Left lung (tissue), 10 donors: Measurements from ENCODE around the gene TXNDC11. TPM values are rescaled to one million over a fixed set of nuclear protein-coding genes. Genes with fewer than 3 reads are reported as not detected.

Experiments
- ATAC-seq: fragments of 200-7000 bp; cut with Tn5 transposase; one replicate; pipeline ENCODE4 v1.9.1; 2020; ENCODE audit warnings: moderate library complexity
- DNase-seq, 4 donors: peaks; one replicate each; pipeline ENCODE4 v3.0.0-alpha.2; 2013 to 2020
- H3K27ac ChIP-seq, 2 donors: fragments of 200-600 bp; sonication (generic) in 1 of 2; one replicate each; pipeline versions ENCODE4 v1.5.0 to v1.8.0; 2020 to 2021
- H3K27me3 ChIP-seq, 2 donors: fragments of 200-600 bp; sonication (generic) in 1 of 2; one replicate each; pipeline versions ENCODE4 v1.5.0 to v1.8.0; 2020 to 2021
- H3K36me3 ChIP-seq, 2 donors: fragments of 200-600 bp; sonication (generic) in 1 of 2; one replicate each; pipeline versions ENCODE4 v1.5.0 to v1.8.0; 2020 to 2021
- H3K4me1 ChIP-seq, 2 donors: fragments of 200-600 bp; one replicate each; pipeline ENCODE4 v1.8.0; 2021
- H3K4me3 ChIP-seq, 2 donors: fragments of 200-600 bp; sonication (generic) in 1 of 2; one replicate each; pipeline versions ENCODE4 v1.5.0 to v1.8.0; 2020 to 2021; ENCODE audit warnings: mild to moderate bottlenecking in 1 of 2
- H3K9me3 ChIP-seq, 2 donors: fragments of 200-600 bp; sonication (generic) in 1 of 2; one replicate each; pipeline versions ENCODE4 v1.5.0 to v1.8.0; 2020 to 2021
- CTCF ChIP-seq, 2 donors: fragments of 200-600 bp; sonication (generic) in 1 of 2; IDR thresholded peaks; one replicate each; pipeline versions ENCODE4 v1.5.0 to v1.8.0; 2021; ENCODE audit warnings: antibody characterized with exemption in 2 of 2
- intact Hi-C, 2 donors: fragments of 100-400 bp; cut with DNase I; formaldehyde crosslinking; loops; one replicate each; pipeline versions ENCODE4 v1.11.2 to v1.14.2; 2022
- polyA plus RNA-seq, 6 donors: library from polyadenylated mRNA; unstranded; fragments of 120-200 nt; gene quantifications; one replicate each; pipeline ENCODE4 v1.2.1, GENCODE V29; 2013; ENCODE audit not compliant: insufficient read length in 6 of 6
- total RNA-seq, 2 donors: library from RNA; stranded (reverse); fragmentation: NEBNext Ultra II Directional; extraction: Animal tissue kit (Norgen Biotek cat#: 25700); gene quantifications; one replicate each; pipeline ENCODE4 v1.2.1, GENCODE V29; 2021
- donor health status: DM: no; HTN: yes; CAD: no.
- donor health status: DM: no; HTN: no; CAD: no.

The TXNDC11 gene
- total and polyA plus RNA-seq, 8 donors, result 33.9 to 76.8 (median 38.2) TPM

GRCh38 chr16:11719171-11719570, 23.5 kb downstream of the TXNDC11 start:
- H3K9me3 ChIP-seq, result no peaks in the 10 kb centered on the region
- peaks cover 0 to 78% of the 10 kb centered on the region in 2 donors for H3K36me3 ChIP-seq
- intact Hi-C loops, result loop anchor here in 1 of 2 donors (5.0 kb wide), 2 partner anchors 312 to 327 kb away; no protein-coding TSS in a partner anchor
- no peaks in the 10 kb centered on the region for H3K27me3 ChIP-seq
- no peak overlapping the region for H3K27ac ChIP-seq
- TF ChIP-seq CTCF (IDR thresholded peaks at IDR 0.05), result no peak
- no peak for ATAC-seq
- DNase-seq, result no peak
- H3K4me3 ChIP-seq, result no peak overlapping the region
- peaks cover 4 to 32% of the 10 kb centered on the region in 2 donors for H3K4me1 ChIP-seq

GRCh38 chr16:11717811-11718210, 24.8 kb downstream of the TXNDC11 start:
- DNase-seq, result no peak
- Histone ChIP-seq H3K36me3 (peaks cover 0 to 79% of the 10 kb centered on the region in 2 donors), H3K4me3 (no peak overlapping the region), H3K9me3 (no peaks in the 10 kb centered on the region), H3K27me3 (no peaks in the 10 kb centered on the region), H3K27ac (no peak overlapping the region), H3K4me1 (peaks cover 0 to 29% of the 10 kb centered on the region in 2 donors)
- intact Hi-C loops, result loop anchor here in 1 of 2 donors (5.0 kb wide), 2 partner anchors 311 to 326 kb away; no protein-coding TSS in a partner anchor
- no peak for TF ChIP-seq CTCF (IDR thresholded peaks at IDR 0.05)
- ATAC-seq, result no peak

GRCh38 chr16:11716336-11716735, 26.3 kb downstream of the TXNDC11 start:
- intact Hi-C loops, result loop anchor here in 1 of 2 donors (5.0 kb wide), 2 partner anchors 309 to 324 kb away; no protein-coding TSS in a partner anchor
- Histone ChIP-seq H3K4me1 (peaks cover 0 to 31% of the 10 kb centered on the region in 2 donors), H3K27me3 (no peaks in the 10 kb centered on the region), H3K4me3 (no peak overlapping the region), H3K27ac (peak overlapping the region in 1 of 2 donors; percentile 11), H3K9me3 (no peaks in the 10 kb centered on the region), H3K36me3 (peaks cover 0 to 80% of the 10 kb centered on the region in 2 donors)
- TF ChIP-seq CTCF (IDR thresholded peaks at IDR 0.05), result no peak
- DNase-seq (no peak), ATAC-seq (peak; percentile 30)

GRCh38 chr16:11715246-11715947, 27.3 kb downstream of the TXNDC11 start:
- intact Hi-C loops, result loop anchor here in 1 of 2 donors (5.0 kb wide), 2 partner anchors 308 to 323 kb away; no protein-coding TSS in a partner anchor
- Histone ChIP-seq H3K27ac (no peak overlapping the region), H3K27me3 (no peaks in the 10 kb centered on the region), H3K36me3 (peaks cover 0 to 80% of the 10 kb centered on the region in 2 donors), H3K4me1 (peaks cover 0 to 32% of the 10 kb centered on the region in 2 donors), H3K9me3 (no peaks in the 10 kb centered on the region), H3K4me3 (no peak overlapping the region)
- TF ChIP-seq CTCF (IDR thresholded peaks at IDR 0.05), result no peak
- DNase-seq, result no peak
- no peak for ATAC-seq

- intact Hi-C loops, result loop anchor here in 1 of 2 donors (5.0 kb wide), 1 partner anchor 175 kb away; no protein-coding TSS in a partner anchor
- ATAC-seq, result no peak
Measured at GRCh38 chr16:11712122-11712521, 30.5 kb downstream of the TXNDC11 start.

More at GRCh38 chr16:11712122-11712521, 30.5 kb downstream of the TXNDC11 start:
- Histone ChIP-seq H3K36me3 (peaks cover 0 to 79% of the 10 kb centered on the region in 2 donors), H3K27ac (peak overlapping the region in 1 of 2 donors; percentile 33), H3K4me3 (no peak overlapping the region), H3K9me3 (no peaks in the 10 kb centered on the region), H3K4me1 (peaks cover 0 to 31% of the 10 kb centered on the region in 2 donors), H3K27me3 (no peaks in the 10 kb centered on the region)
- TF ChIP-seq CTCF (IDR thresholded peaks at IDR 0.05), result no peak
- no peak for DNase-seq
